Suprapubic skin (tissue), 4 donors: Measurements from ENCODE around the gene PASK. TPM values are rescaled to one million over a fixed set of nuclear protein-coding genes. Genes with fewer than 3 reads are reported as not detected.

ENCODE experiments used
- DNase-seq, 2 donors: peaks; one replicate each; pipeline ENCODE4 v3.0.0-alpha.2; 2019; ENCODE audit warnings: low spot score in 2 of 2
- H3K27ac ChIP-seq: fragments of 200-600 bp; sonication (generic); one replicate; pipeline ENCODE4 v1.5.1; 2019
- H3K27me3 ChIP-seq: fragments of 200-600 bp; sonication (generic); one replicate; pipeline ENCODE4 v1.5.1; 2019
- H3K36me3 ChIP-seq: fragments of 200-600 bp; sonication (generic); one replicate; pipeline ENCODE4 v1.5.1; 2019
- H3K4me1 ChIP-seq: fragments of 200-600 bp; sonication (generic); one replicate; pipeline ENCODE4 v1.5.1; 2019
- H3K4me3 ChIP-seq: fragments of 200-600 bp; sonication (generic); one replicate; pipeline ENCODE4 v1.5.1; 2019; ENCODE audit warnings: mild to moderate bottlenecking
- H3K9me3 ChIP-seq: fragments of 200-600 bp; sonication (generic); one replicate; pipeline ENCODE4 v1.5.1; 2019
- CTCF ChIP-seq, 2 donors: fragments of 200-600 bp in 1 of 2; fragments of 450-650 bp in 1 of 2; sonication (generic) in 1 of 2; IDR thresholded peaks; one replicate each; pipeline ENCODE4 v1.5.1; 2016 to 2019; ENCODE audit warnings: antibody characterized with exemption in 2 of 2, mild to moderate bottlenecking in 1 of 2, moderate library complexity in 1 of 2
- EP300 ChIP-seq: sonication (generic); formaldehyde crosslinking; IDR thresholded peaks from one replicate; pipeline ENCODE4 v1.6.1; 2017; ENCODE audit warnings: antibody characterized with exemption
- POLR2A ChIP-seq, 2 donors: fragments of 450-650 bp; IDR thresholded peaks; one replicate each; pipeline ENCODE4 v1.6.1; 2017; ENCODE audit warnings: antibody characterized with exemption in 2 of 2, mild to moderate bottlenecking in 2 of 2, moderate library complexity in 2 of 2
- POLR2AphosphoS5 ChIP-seq, 3 donors: sonication (generic); formaldehyde crosslinking; IDR thresholded peaks; one replicate each; pipeline ENCODE4 v1.6.1; 2017; ENCODE audit warnings: antibody characterized with exemption in 3 of 3
- WGBS: methylation state at CpG from one replicate; pipeline ENCODE4 v1.1.5; 2018; 5-methylcytosine and 5-hydroxymethylcytosine counted together
- total RNA-seq, 4 donors: library from RNA; depleted of rRNA; stranded (reverse); fragments of >200 nt; gene quantifications; one replicate each; pipeline ENCODE4 v1.1.0, GENCODE V29; 2016

PASK gene
- total RNA-seq, 4 donors from 2014 or later: 9.8 to 19.7 (median 14.6) TPM

GRCh38 chr2:241102239-241102803 lies 47.0 kb downstream of the PASK start, which contains the start of gene MTERF4:
Gene MTERF4, minus strand, starts transcription at chr2:241102287. Its CDS starts 14 bp downstream, at chr2:241102273.
- under 1% methylated on average over 31 of the region's 56 CpGs for WGBS
- TF ChIP-seq POLR2A (IDR thresholded peaks at IDR 0.05): peak; percentile 2 to 20
- no peak for TF ChIP-seq EP300
- peak in 2 of 3 donors; percentile 71 to 94 for TF ChIP-seq POLR2AphosphoS5 (IDR thresholded peaks at IDR 0.05)
- H3K4me3 ChIP-seq: peak within 1 kb of the TSS; percentile 97

DNA sequence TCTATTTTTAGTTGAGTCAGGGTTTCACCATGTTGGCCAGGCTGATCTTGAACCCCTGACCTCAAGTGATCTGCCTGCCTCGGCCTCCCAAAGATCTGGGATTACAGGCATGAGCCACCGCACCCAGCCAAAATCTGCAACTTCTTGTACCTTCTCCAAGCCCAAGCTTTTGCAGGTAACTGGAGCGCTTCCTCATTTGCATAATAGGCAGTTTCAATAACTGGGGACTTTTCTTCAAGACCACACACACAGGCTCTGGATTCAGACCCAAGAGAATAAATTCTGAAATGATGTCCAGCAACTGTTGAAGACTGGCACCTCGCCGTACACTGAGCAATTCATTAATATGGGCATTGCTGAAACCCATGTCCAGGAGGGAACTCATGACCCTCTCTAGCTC lies 50.0 kb downstream of the PASK start:
- H3K9me3 ChIP-seq: no peaks in the 10 kb centered on the region
- no peak overlapping the region for H3K4me3 ChIP-seq
- no peak for DNase-seq
- no peaks in the 10 kb centered on the region for H3K27me3 ChIP-seq
- no peak overlapping the region for H3K27ac ChIP-seq
- 93% methylated on average over 5 of the region's 5 CpGs for WGBS
- H3K4me1 ChIP-seq: peaks cover 29% of the 10 kb centered on the region
- TF ChIP-seq CTCF (IDR thresholded peaks at IDR 0.05): no peak
- no peak for TF ChIP-seq POLR2A (IDR thresholded peaks at IDR 0.05)
- no peak for TF ChIP-seq POLR2AphosphoS5 (IDR thresholded peaks at IDR 0.05)
- TF ChIP-seq EP300: no peak
- peaks cover 54% of the 10 kb centered on the region for H3K36me3 ChIP-seq

More at GRCh38 chr2:241102239-241102803, 47.0 kb downstream of the PASK start, which contains the start of gene MTERF4:
- DNase-seq: peak; percentile 90 to 92
- Histone ChIP-seq H3K27me3 (no peaks in the 10 kb centered on the region), H3K9me3 (no peaks in the 10 kb centered on the region), H3K4me1 (peaks cover 29% of the 10 kb centered on the region), H3K36me3 (peaks cover 24% of the 10 kb centered on the region), H3K27ac (peak within 1 kb of the TSS; percentile 90)

GRCh38 chr2:241096979-241097378 lies 52.3 kb downstream of the PASK start:
- H3K4me3 ChIP-seq: no peak overlapping the region
- H3K27me3 ChIP-seq: no peaks in the 10 kb centered on the region
- no peak for DNase-seq
- 91% methylated on average over 8 of the region's 8 CpGs for WGBS
- no peak overlapping the region for H3K27ac ChIP-seq
- peaks cover 76% of the 10 kb centered on the region for H3K36me3 ChIP-seq
- TF ChIP-seq POLR2AphosphoS5 (IDR thresholded peaks at IDR 0.05) (no peak), POLR2A (IDR thresholded peaks at IDR 0.05) (no peak), CTCF (IDR thresholded peaks at IDR 0.05) (no peak), EP300 (no peak)
- peaks cover 17% of the 10 kb centered on the region for H3K4me1 ChIP-seq
- H3K9me3 ChIP-seq: no peaks in the 10 kb centered on the region

- Histone ChIP-seq H3K27me3 (no peaks in the 10 kb centered on the region), H3K36me3 (peaks cover 87% of the 10 kb centered on the region), H3K27ac (no peak overlapping the region), H3K9me3 (no peaks in the 10 kb centered on the region), H3K4me3 (no peak overlapping the region), H3K4me1 (peaks cover 7% of the 10 kb centered on the region)
- no peak for DNase-seq
- no peak for TF ChIP-seq CTCF (IDR thresholded peaks at IDR 0.05)
- no peak for TF ChIP-seq POLR2A (IDR thresholded peaks at IDR 0.05)
- TF ChIP-seq POLR2AphosphoS5 (IDR thresholded peaks at IDR 0.05): no peak
- no peak for TF ChIP-seq EP300
- WGBS: 89% methylated on average over 14 of the region's 14 CpGs
Observed at GRCh38 chr2:241095594-241096290, 53.5 kb downstream of the PASK start.

DNA sequence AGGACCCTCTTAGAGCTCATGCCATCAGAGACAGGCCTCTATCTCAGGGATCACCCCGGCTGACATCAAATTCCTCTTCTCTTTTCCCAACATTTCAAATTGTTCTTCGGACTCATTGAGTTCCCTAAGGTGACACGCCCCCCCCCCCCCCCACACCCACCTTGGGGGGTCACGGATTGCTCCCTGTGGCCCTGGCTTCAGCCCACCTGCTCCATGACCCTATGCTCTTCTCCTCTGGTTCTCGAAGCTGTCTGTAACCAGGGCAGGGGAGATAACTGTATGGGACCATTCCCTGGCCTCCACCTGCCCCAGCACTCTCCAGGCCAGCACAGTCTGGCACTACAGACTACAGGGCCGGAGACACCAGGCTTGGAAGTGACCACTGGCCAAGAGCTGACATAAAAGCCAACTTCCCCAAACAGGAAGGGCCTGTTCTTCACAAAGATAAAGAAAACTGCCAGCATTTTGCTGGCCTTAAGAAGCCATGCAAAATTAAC lies 54.3 kb downstream of the PASK start:
- no peak overlapping the region for H3K4me3 ChIP-seq
- no peaks in the 10 kb centered on the region for H3K27me3 ChIP-seq
- no peaks in the 10 kb centered on the region for H3K9me3 ChIP-seq
- H3K36me3 ChIP-seq: peaks cover 91% of the 10 kb centered on the region
- DNase-seq: no peak
- no peak overlapping the region for H3K27ac ChIP-seq
- WGBS: 78% methylated on average over 6 of the region's 6 CpGs
- no peaks in the 10 kb centered on the region for H3K4me1 ChIP-seq
- TF ChIP-seq EP300 (no peak), POLR2AphosphoS5 (IDR thresholded peaks at IDR 0.05) (no peak), POLR2A (IDR thresholded peaks at IDR 0.05) (no peak), CTCF (IDR thresholded peaks at IDR 0.05) (no peak)
